Measurements from ENCODE around the gene TESK1. TPM values are rescaled to one million over a fixed set of nuclear protein-coding genes. Genes with fewer than 3 reads are reported as not detected.
"Not testable (repeated sequence)": the region's sequence is repeated elsewhere in the genome, so short reads cannot be mapped to it uniquely, and the experiment has no call there.

TESK1 gene
- total RNA-seq, 4 donors from 2014 or later: 23.2 to 44.3 (median 37.6) TPM

- H3K36me3 ChIP-seq; H3K9me3 ChIP-seq; H3K27ac ChIP-seq; intact Hi-C loops (cut with DNase I); H3K27me3 ChIP-seq; DNase-seq; H3K4me1 ChIP-seq; H3K4me3 ChIP-seq (replicated peaks in 1 of 3): not testable (repeated sequence)
- 88 to 96% methylated on average over 3 of the region's 3 CpGs for WGBS, 2 donors
These were observed 20.4 kb upstream of the TESK1 start for GRCh38 chr9:35584681-35585080.

- intact Hi-C loops (cut with DNase I); H3K27me3 ChIP-seq; H3K36me3 ChIP-seq; H3K4me1 ChIP-seq; DNase-seq; H3K27ac ChIP-seq; H3K9me3 ChIP-seq; H3K4me3 ChIP-seq (replicated peaks in 1 of 3): not testable (repeated sequence)
- WGBS, 2 donors: 91% methylated on average over 5 of the region's 5 CpGs
These were observed 16.6 kb upstream of the TESK1 start for GRCh38 chr9:35588506-35588905.

GRCh38 chr9:35593581-35593980 is 11.5 kb upstream of the TESK1 start:
- H3K9me3 ChIP-seq: no peaks in the 10 kb centered on the region
- TF ChIP-seq CTCF (IDR thresholded peaks at IDR 0.05) (no peak), POLR2A (IDR thresholded peaks at IDR 0.05) (no peak)
- intact Hi-C loops (cut with DNase I): no loop called here

GRCh38 chr9:35594471-35594870 is 10.6 kb upstream of the TESK1 start:
- TF ChIP-seq POLR2A (IDR thresholded peaks at IDR 0.05) (no peak), CTCF (IDR thresholded peaks at IDR 0.05) (no peak)
- 93 to 99% methylated on average over 4 of the region's 4 CpGs for WGBS, 2 donors

More at GRCh38 chr9:35593581-35593980, 11.5 kb upstream of the TESK1 start:
- Histone ChIP-seq H3K4me1 (peaks cover 0 to under 1% of the 10 kb centered on the region in 2 donors), H3K36me3 (no peaks in the 10 kb centered on the region), H3K27ac (no peak overlapping the region), H3K27me3 (no peaks in the 10 kb centered on the region), H3K4me3 (replicated peaks in 1 of 3) (no peak overlapping the region)
- no peak for DNase-seq

GRCh38 chr9:35596907-35597306 is 8.2 kb upstream of the TESK1 start:
- DNase-seq; H3K27me3 ChIP-seq; H3K4me3 ChIP-seq (replicated peaks in 1 of 3); intact Hi-C loops (cut with DNase I); H3K9me3 ChIP-seq; H3K27ac ChIP-seq; H3K36me3 ChIP-seq: not testable (repeated sequence)
- peaks cover 0 to 11% of the 10 kb centered on the region in 2 donors for H3K4me1 ChIP-seq
- 97 to 98% methylated on average over 2 of the region's 2 CpGs for WGBS, 2 donors

More at GRCh38 chr9:35594471-35594870, 10.6 kb upstream of the TESK1 start:
- H3K4me1 ChIP-seq: peaks cover 0 to 10% of the 10 kb centered on the region in 2 donors
- no peak for DNase-seq
- no peak overlapping the region for H3K27ac ChIP-seq
- H3K27me3 ChIP-seq: no peaks in the 10 kb centered on the region
- no peaks in the 10 kb centered on the region for H3K36me3 ChIP-seq
- intact Hi-C loops (cut with DNase I): no loop called here
- H3K4me3 ChIP-seq (replicated peaks in 1 of 3): no peak overlapping the region
- no peaks in the 10 kb centered on the region for H3K9me3 ChIP-seq

- TF ChIP-seq POLR2A (IDR thresholded peaks at IDR 0.05): no peak
- peak in 1 of 6 experiments; percentile 12 for TF ChIP-seq CTCF (IDR thresholded peaks at IDR 0.05)
- 70 to 100% methylated on average over 2 to 3 of the region's 11 CpGs for WGBS, 2 donors
- Histone ChIP-seq H3K27ac (peak overlapping the region in 1 of 3 donors; percentile 44), H3K27me3 (no peaks in the 10 kb centered on the region), H3K4me1 (peaks cover 3 to 20% of the 10 kb centered on the region in 2 donors), H3K4me3 (replicated peaks in 1 of 3) (no peak overlapping the region), H3K36me3 (no peaks in the 10 kb centered on the region), H3K9me3 (no peaks in the 10 kb centered on the region)
- DNase-seq: peak; percentile 62 to 73
- intact Hi-C loops (cut with DNase I): no loop called here
These were observed 6.0 kb upstream of the TESK1 start for GRCh38 chr9:35598866-35599590.

Measured in thyroid gland (tissue), 4 donors.